GM23338 (cell line): ENCODE results near the gene NKX6-1. TPM values are rescaled to one million over a fixed set of nuclear protein-coding genes. Genes with fewer than 3 reads are reported as not detected.

Source experiments
- ATAC-seq: fragments of 200-7000 bp; cut with Tn5 transposase; 3 replicates; pipeline ENCODE4 v1.9.1; 2020
- DNase-seq: peaks from one replicate; pipeline ENCODE4 v3.0.0-alpha.2; 2015; ENCODE audit warnings: low spot score
- H2AFZ ChIP-seq: fragments of 200-600 bp; sonication (generic); 2 replicates; pipeline ENCODE4 v1.8.0; 2016; ENCODE audit warnings: antibody characterized with exemption, mild to moderate bottlenecking, moderate library complexity
- H3F3A ChIP-seq: fragments of 200-600 bp; sonication (generic); replicated peaks from 2 replicates; pipeline ENCODE4 v1.8.0; 2017; ENCODE audit warnings: antibody characterized with exemption, mixed run types, low read depth
- H3K27ac ChIP-seq: fragments of 200-600 bp; sonication (generic); 2 replicates; pipeline ENCODE4 v1.6.1; 2016; ENCODE audit warnings: low read depth
- H3K27me3 ChIP-seq: fragments of 200-600 bp; sonication (generic); 2 replicates; pipeline ENCODE4 v1.8.0; 2016; ENCODE audit warnings: mild to moderate bottlenecking, mixed run types, moderate library complexity; ENCODE audit not compliant: insufficient read depth
- H3K36me3 ChIP-seq: fragments of 200-600 bp; sonication (generic); 2 replicates; pipeline ENCODE4 v1.8.0; 2016; ENCODE audit warnings: mild to moderate bottlenecking; ENCODE audit not compliant: insufficient read depth
- H3K4me1 ChIP-seq: fragments of 200-600 bp; sonication (generic); 2 replicates; pipeline ENCODE4 v1.8.0; 2016; ENCODE audit warnings: mild to moderate bottlenecking, moderate library complexity; ENCODE audit not compliant: insufficient read depth
- H3K4me2 ChIP-seq: fragments of 200-600 bp; sonication (generic); 2 replicates; pipeline ENCODE4 v1.7.1; 2017; ENCODE audit warnings: mixed run types
- H3K4me3 ChIP-seq: fragments of 200-600 bp; sonication (generic); 2 replicates; pipeline ENCODE4 v1.6.1; 2016; ENCODE audit warnings: mixed run types
- H3K79me2 ChIP-seq: fragments of 200-600 bp; sonication (generic); replicated peaks from 2 replicates; pipeline ENCODE4 v1.8.0; 2017; ENCODE audit warnings: mild to moderate bottlenecking; ENCODE audit not compliant: insufficient read depth
- H3K9me2 ChIP-seq: fragments of 200-600 bp; sonication (generic); 2 replicates; pipeline ENCODE4 v1.8.0; 2017; ENCODE audit not compliant: insufficient read depth
- H4K20me1 ChIP-seq: fragments of 200-600 bp; sonication (generic); replicated peaks from 2 replicates; pipeline ENCODE4 v1.8.0; 2017; ENCODE audit warnings: mild to moderate bottlenecking; ENCODE audit not compliant: insufficient read depth
- H3K27ac Mint-ChIP-seq: 2 replicates; pipeline ENCODE4 v1.8.0; 2020; ENCODE audit warnings: inconsistent platforms, mild to moderate bottlenecking, moderate library complexity, mixed read lengths
- H3K27me3 Mint-ChIP-seq: 3 replicates; pipeline ENCODE4 v1.8.0; 2022; ENCODE audit warnings: low read depth, mild to moderate bottlenecking, moderate library complexity, mixed read lengths, inconsistent platforms; ENCODE audit not compliant: insufficient read depth, poor library complexity
- H3K36me3 Mint-ChIP-seq: 3 replicates; pipeline ENCODE4 v1.8.0; 2021; ENCODE audit warnings: low read depth, mild to moderate bottlenecking, inconsistent platforms, moderate library complexity, mixed read lengths
- H3K4me1 Mint-ChIP-seq: 3 replicates; pipeline ENCODE4 v1.8.0; 2020; ENCODE audit warnings: mild to moderate bottlenecking, inconsistent platforms, mixed read lengths
- H3K4me3 Mint-ChIP-seq: 3 replicates; pipeline ENCODE4 v1.8.0; 2021; ENCODE audit warnings: moderate library complexity, mild to moderate bottlenecking, inconsistent platforms, mixed read lengths
- H3K9me3 Mint-ChIP-seq: 3 replicates; pipeline ENCODE4 v1.8.0; 2020; ENCODE audit warnings: moderate library complexity, mild to moderate bottlenecking, inconsistent platforms, mixed read lengths
- CREB1 ChIP-seq: fragments of 250-450 bp; sonication (Bioruptor Pico); IDR thresholded peaks from 2 replicates; pipeline ENCODE4 v1.5.0; 2020; ENCODE audit warnings: low read depth, mild to moderate bottlenecking, moderate library complexity
- EZH2 ChIP-seq: fragments of 200-600 bp; sonication (generic); IDR thresholded peaks from one replicate; pipeline ENCODE4 v1.8.0; 2017; ENCODE audit warnings: antibody characterized with exemption, mild to moderate bottlenecking, low read depth; ENCODE audit not compliant: unreplicated experiment
- EZH2phosphoT487 ChIP-seq: fragments of 200-600 bp; sonication (generic); IDR thresholded peaks from one replicate; pipeline ENCODE4 v1.8.1; 2018; ENCODE audit warnings: antibody characterized with exemption; ENCODE audit not compliant: unreplicated experiment
- JUNB ChIP-seq: IDR thresholded peaks from one replicate; pipeline ENCODE4 v1.6.1; 2016; ENCODE audit warnings: antibody characterized with exemption; ENCODE audit not compliant: unreplicated experiment
- POLR2AphosphoS5 ChIP-seq: IDR thresholded peaks from 2 replicates; pipeline ENCODE4 v1.6.1; 2016; ENCODE audit warnings: antibody characterized with exemption, low read depth
- ZNF114 ChIP-seq: fragments of 250-450 bp; sonication (Bioruptor Pico); IDR thresholded peaks from 2 replicates; pipeline ENCODE4 v1.5.0; 2020; ENCODE audit warnings: mild to moderate bottlenecking, moderate library complexity
- polyA plus RNA-seq: library from polyadenylated mRNA; unstranded; fragments of >200 nt; fragmentation: Nextera tagmentation; extraction: Ambion mirVana; gene quantifications from 2 replicates; pipeline ENCODE4 v1.2.1, GENCODE V29; 2016
- total RNA-seq: library from RNA; depleted of rRNA; stranded (reverse); fragments of >200 nt; shearing (Covaris generic); gene quantifications from 2 replicates; pipeline ENCODE4 v1.2.3, GENCODE V29; 2014
- TF ChIP-seq, protein P1 (sequence below): fragments of 250-450 bp; sonication (Bioruptor Pico); IDR thresholded peaks from 2 replicates; pipeline ENCODE4 v1.5.0; 2020; ENCODE audit warnings: mild to moderate bottlenecking, moderate library complexity
- TF ChIP-seq, protein P2 (sequence below), 2 experiments: fragments of 200-600 bp in 1 of 2; sonication (generic) in 1 of 2; conservative IDR thresholded peaks; 2 replicates each; pipeline versions ENCODE4 v1.5.1 to v1.6.1; 2016 to 2017; ENCODE audit warnings: antibody characterized with exemption in 2 of 2, low read depth in 2 of 2, mild to moderate bottlenecking in 2 of 2, moderate library complexity in 1 of 2
- TF ChIP-seq, protein P3 (sequence below): IDR thresholded peaks from one replicate; pipeline ENCODE4 v1.6.1; 2018; ENCODE audit warnings: antibody characterized with exemption; ENCODE audit not compliant: unreplicated experiment

NKX6-1 gene
- total and polyA plus RNA-seq, 2 experiments from 2014 or later = 0.07 TPM; not detected in 1

DNA sequence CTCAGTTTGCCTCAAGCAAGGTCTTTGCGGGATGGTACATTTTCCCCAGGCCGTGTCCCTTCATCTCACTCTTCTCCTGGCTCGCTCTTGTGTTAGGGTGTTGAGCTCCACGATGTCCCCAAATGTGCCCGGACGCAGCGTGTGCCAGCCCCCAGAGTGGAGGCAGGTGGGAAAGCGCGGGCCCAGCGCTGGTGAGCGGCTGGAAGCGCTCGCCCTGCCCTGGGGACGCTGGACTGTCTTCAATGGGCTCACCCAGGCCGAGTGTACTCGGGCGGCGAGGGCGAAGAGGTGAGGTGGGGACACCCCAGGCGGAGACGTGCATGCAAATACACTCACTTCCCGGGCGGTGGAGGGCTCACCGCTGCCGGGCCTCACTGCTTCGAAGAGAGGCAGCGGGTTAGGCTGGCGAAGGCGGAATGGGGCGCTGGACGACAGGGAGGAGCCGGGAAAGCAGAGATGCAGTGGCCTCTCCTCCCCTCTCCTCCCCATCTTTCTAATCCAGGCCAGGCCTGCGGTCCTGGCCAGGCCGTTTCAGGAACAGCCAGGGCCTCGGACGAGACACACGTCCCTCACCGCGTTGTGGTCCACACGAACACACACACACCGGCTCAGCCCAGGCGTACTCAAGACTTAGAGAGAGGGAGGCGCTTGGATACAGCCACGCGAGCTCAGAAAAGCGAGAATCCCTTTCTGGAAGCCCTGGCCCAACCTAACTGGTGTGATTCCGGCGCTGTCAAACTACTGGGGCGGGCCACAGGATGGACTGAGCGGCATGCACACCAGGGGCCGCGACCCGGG, 2.2 kb downstream of the NKX6-1 start:
- ATAC-seq (peak; percentile 4), DNase-seq (peak; percentile 66)
- peaks cover 3% of the 10 kb centered on the region; the same call in 2 of the 3 replicates for H3K9me3 Mint-ChIP-seq
- peaks cover 53% of the 10 kb centered on the region for H3K4me1 ChIP-seq
- H4K20me1 ChIP-seq = peaks cover 16% of the 10 kb centered on the region
- H3K79me2 ChIP-seq = no peaks in the 10 kb centered on the region
- H3K4me3 ChIP-seq = peak overlapping the region; percentile 86
- H3K36me3 ChIP-seq = no peaks in the 10 kb centered on the region
- H2AFZ ChIP-seq = peak overlapping the region; percentile 75
- H3K27ac ChIP-seq = no peak overlapping the region
- H3K4me1 Mint-ChIP-seq = peaks cover 61% of the 10 kb centered on the region
- H3K27me3 ChIP-seq = peaks cover 97% of the 10 kb centered on the region
- H3K4me3 Mint-ChIP-seq = peak overlapping the region; percentile 59
- no peaks in the 10 kb centered on the region for H3K9me2 ChIP-seq
- H3K4me2 ChIP-seq = peak overlapping the region; percentile 96
- H3F3A ChIP-seq = peaks cover 24% of the 10 kb centered on the region
- TF ChIP-seq CREB1 (CRISPR knock-in tag) (no peak), ZNF114 (no peak), EZH2 (peak; percentile 88), JUNB (no peak), POLR2AphosphoS5 (no peak), EZH2phosphoT487 (peak; percentile 77)
- TF ChIP-seq, protein P1, sequence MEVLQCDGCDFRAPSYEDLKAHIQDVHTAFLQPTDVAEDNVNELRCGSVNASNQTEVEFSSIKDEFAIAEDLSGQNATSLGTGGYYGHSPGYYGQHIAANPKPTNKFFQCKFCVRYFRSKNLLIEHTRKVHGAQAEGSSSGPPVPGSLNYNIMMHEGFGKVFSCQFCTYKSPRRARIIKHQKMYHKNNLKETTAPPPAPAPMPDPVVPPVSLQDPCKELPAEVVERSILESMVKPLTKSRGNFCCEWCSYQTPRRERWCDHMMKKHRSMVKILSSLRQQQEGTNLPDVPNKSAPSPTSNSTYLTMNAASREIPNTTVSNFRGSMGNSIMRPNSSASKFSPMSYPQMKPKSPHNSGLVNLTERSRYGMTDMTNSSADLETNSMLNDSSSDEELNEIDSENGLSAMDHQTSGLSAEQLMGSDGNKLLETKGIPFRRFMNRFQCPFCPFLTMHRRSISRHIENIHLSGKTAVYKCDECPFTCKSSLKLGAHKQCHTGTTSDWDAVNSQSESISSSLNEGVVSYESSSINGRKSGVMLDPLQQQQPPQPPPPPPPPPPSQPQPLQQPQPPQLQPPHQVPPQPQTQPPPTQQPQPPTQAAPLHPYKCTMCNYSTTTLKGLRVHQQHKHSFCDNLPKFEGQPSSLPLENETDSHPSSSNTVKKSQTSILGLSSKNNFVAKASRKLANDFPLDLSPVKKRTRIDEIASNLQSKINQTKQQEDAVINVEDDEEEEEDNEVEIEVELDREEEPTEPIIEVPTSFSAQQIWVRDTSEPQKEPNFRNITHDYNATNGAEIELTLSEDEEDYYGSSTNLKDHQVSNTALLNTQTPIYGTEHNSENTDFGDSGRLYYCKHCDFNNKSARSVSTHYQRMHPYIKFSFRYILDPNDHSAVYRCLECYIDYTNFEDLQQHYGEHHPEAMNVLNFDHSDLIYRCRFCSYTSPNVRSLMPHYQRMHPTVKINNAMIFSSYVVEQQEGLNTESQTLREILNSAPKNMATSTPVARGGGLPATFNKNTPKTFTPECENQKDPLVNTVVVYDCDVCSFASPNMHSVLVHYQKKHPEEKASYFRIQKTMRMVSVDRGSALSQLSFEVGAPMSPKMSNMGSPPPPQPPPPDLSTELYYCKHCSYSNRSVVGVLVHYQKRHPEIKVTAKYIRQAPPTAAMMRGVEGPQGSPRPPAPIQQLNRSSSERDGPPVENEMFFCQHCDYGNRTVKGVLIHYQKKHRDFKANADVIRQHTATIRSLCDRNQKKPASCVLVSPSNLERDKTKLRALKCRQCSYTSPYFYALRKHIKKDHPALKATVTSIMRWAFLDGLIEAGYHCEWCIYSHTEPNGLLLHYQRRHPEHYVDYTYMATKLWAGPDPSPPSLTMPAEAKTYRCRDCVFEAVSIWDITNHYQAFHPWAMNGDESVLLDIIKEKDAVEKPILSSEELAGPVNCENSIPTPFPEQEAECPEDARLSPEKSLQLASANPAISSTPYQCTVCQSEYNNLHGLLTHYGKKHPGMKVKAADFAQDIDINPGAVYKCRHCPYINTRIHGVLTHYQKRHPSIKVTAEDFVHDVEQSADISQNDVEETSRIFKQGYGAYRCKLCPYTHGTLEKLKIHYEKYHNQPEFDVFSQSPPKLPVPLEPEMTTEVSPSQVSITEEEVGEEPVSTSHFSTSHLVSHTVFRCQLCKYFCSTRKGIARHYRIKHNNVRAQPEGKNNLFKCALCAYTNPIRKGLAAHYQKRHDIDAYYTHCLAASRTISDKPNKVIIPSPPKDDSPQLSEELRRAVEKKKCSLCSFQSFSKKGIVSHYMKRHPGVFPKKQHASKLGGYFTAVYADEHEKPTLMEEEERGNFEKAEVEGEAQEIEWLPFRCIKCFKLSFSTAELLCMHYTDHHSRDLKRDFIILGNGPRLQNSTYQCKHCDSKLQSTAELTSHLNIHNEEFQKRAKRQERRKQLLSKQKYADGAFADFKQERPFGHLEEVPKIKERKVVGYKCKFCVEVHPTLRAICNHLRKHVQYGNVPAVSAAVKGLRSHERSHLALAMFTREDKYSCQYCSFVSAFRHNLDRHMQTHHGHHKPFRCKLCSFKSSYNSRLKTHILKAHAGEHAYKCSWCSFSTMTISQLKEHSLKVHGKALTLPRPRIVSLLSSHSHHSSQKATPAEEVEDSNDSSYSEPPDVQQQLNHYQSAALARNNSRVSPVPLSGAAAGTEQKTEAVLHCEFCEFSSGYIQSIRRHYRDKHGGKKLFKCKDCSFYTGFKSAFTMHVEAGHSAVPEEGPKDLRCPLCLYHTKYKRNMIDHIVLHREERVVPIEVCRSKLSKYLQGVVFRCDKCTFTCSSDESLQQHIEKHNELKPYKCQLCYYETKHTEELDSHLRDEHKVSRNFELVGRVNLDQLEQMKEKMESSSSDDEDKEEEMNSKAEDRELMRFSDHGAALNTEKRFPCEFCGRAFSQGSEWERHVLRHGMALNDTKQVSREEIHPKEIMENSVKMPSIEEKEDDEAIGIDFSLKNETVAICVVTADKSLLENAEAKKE (CRISPR knock-in tag) = no peak
- TF ChIP-seq, protein P2, sequence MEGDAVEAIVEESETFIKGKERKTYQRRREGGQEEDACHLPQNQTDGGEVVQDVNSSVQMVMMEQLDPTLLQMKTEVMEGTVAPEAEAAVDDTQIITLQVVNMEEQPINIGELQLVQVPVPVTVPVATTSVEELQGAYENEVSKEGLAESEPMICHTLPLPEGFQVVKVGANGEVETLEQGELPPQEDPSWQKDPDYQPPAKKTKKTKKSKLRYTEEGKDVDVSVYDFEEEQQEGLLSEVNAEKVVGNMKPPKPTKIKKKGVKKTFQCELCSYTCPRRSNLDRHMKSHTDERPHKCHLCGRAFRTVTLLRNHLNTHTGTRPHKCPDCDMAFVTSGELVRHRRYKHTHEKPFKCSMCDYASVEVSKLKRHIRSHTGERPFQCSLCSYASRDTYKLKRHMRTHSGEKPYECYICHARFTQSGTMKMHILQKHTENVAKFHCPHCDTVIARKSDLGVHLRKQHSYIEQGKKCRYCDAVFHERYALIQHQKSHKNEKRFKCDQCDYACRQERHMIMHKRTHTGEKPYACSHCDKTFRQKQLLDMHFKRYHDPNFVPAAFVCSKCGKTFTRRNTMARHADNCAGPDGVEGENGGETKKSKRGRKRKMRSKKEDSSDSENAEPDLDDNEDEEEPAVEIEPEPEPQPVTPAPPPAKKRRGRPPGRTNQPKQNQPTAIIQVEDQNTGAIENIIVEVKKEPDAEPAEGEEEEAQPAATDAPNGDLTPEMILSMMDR (conservative IDR thresholded peaks at IDR 0.05; ENCODE audit: low read depth in 2 of 2) = no peak
- TF ChIP-seq, protein P3, sequence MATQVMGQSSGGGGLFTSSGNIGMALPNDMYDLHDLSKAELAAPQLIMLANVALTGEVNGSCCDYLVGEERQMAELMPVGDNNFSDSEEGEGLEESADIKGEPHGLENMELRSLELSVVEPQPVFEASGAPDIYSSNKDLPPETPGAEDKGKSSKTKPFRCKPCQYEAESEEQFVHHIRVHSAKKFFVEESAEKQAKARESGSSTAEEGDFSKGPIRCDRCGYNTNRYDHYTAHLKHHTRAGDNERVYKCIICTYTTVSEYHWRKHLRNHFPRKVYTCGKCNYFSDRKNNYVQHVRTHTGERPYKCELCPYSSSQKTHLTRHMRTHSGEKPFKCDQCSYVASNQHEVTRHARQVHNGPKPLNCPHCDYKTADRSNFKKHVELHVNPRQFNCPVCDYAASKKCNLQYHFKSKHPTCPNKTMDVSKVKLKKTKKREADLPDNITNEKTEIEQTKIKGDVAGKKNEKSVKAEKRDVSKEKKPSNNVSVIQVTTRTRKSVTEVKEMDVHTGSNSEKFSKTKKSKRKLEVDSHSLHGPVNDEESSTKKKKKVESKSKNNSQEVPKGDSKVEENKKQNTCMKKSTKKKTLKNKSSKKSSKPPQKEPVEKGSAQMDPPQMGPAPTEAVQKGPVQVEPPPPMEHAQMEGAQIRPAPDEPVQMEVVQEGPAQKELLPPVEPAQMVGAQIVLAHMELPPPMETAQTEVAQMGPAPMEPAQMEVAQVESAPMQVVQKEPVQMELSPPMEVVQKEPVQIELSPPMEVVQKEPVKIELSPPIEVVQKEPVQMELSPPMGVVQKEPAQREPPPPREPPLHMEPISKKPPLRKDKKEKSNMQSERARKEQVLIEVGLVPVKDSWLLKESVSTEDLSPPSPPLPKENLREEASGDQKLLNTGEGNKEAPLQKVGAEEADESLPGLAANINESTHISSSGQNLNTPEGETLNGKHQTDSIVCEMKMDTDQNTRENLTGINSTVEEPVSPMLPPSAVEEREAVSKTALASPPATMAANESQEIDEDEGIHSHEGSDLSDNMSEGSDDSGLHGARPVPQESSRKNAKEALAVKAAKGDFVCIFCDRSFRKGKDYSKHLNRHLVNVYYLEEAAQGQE = no peak
- H3K27ac Mint-ChIP-seq = no peak overlapping the region
- no peaks in the 10 kb centered on the region; the same call in 2 of the 3 replicates for H3K36me3 Mint-ChIP-seq
- peaks cover 98% of the 10 kb centered on the region for H3K27me3 Mint-ChIP-seq
